Kidney capillary endothelial cell (primary cell): ENCODE measurements around the gene ZNF595.
"Not testable (repeated sequence)": the region's sequence is repeated elsewhere in the genome, so short reads cannot be mapped to it uniquely, and the experiment has no call there.

Experiments used
- DNase-seq: peaks from one replicate; pipeline ENCODE4 v3.0.0-alpha.2; 2018; ENCODE audit warnings: low spot score

The ZNF595 gene

GRCh38 chr4:52804-53479 lies at the start of gene ZNF595:
ZNF595 (plus strand) TSS chr4:53321; CDS start chr4:53489, 168 bp downstream.
- not testable (repeated sequence) for DNase-seq

- not testable (repeated sequence) for DNase-seq
These were observed 42.9 kb upstream of the ZNF595 start for GRCh38 chr4:9937-10870.

- DNase-seq, result not testable (repeated sequence)
These were observed 41.9 kb upstream of the ZNF595 start for GRCh38 chr4:11095-11815.

- DNase-seq, result not testable (repeated sequence)
These were observed 41.2 kb upstream of the ZNF595 start for GRCh38 chr4:11816-12417.

- not testable (repeated sequence) for DNase-seq
These were observed 35.0 kb upstream of the ZNF595 start for GRCh38 chr4:18128-18527.

- not testable (repeated sequence) for DNase-seq
These were observed 34.5 kb upstream of the ZNF595 start for GRCh38 chr4:18589-18988.

- not testable (repeated sequence) for DNase-seq
These were observed 30.2 kb upstream of the ZNF595 start for GRCh38 chr4:22882-23281.

GRCh38 chr4:24359-24758 lies 28.8 kb upstream of the ZNF595 start:
- DNase-seq, result not testable (repeated sequence)

GRCh38 chr4:27501-27900 lies 25.6 kb upstream of the ZNF595 start:
- DNase-seq, result not testable (repeated sequence)

GRCh38 chr4:28767-29542 lies 24.2 kb upstream of the ZNF595 start:
- not testable (repeated sequence) for DNase-seq

- not testable (repeated sequence) for DNase-seq
These were observed 19.8 kb upstream of the ZNF595 start for GRCh38 chr4:33314-33713.

GRCh38 chr4:36559-37415 lies 16.3 kb upstream of the ZNF595 start:
- not testable (repeated sequence) for DNase-seq

- DNase-seq, result not testable (repeated sequence)
These were observed 14.9 kb upstream of the ZNF595 start for GRCh38 chr4:38202-38601.

GRCh38 chr4:43375-43774 lies 9.7 kb upstream of the ZNF595 start:
- not testable (repeated sequence) for DNase-seq

- not testable (repeated sequence) for DNase-seq
These were observed 1.9 kb upstream of the ZNF595 start for GRCh38 chr4:51253-51652.

GRCh38 chr4:51655-52277 lies 1.4 kb upstream of the ZNF595 start:
- not testable (repeated sequence) for DNase-seq

- not testable (repeated sequence) for DNase-seq
These were observed 400 bp downstream of the ZNF595 start for GRCh38 chr4:53521-53920.

GRCh38 chr4:64733-65132 lies 11.6 kb downstream of the ZNF595 start:
- DNase-seq, result not testable (repeated sequence)

- no peak for DNase-seq
These were observed 18.7 kb downstream of the ZNF595 start for GRCh38 chr4:71830-72229.

- no peak for DNase-seq
These were observed 32.8 kb downstream of the ZNF595 start for GRCh38 chr4:85951-86350.
